Measurements from ENCODE around the gene MYOZ3.

The MYOZ3 gene

DNA sequence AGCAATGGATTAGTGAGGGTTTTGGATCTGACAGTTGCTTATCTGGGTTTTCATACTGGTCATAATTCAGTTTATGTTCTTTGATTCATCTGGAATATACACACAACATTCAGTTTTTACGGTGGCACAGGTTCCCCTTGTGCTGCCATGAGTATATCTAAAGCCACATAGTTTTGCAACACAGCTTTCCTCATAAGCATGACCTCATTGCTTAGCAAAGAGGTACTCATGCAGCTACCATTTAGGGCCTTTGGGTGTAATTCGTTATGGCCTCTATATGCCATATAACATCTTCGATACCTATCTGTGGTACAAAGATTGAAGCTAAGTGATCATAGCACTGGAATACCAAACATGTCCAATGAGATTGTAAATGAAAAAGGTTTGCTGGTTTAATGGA is 42.7 kb downstream of the MYOZ3 start:
- DNase-seq, result no peak

GRCh38 chr5:150706776-150707390 is 45.8 kb downstream of the MYOZ3 start:
- no peak for DNase-seq

DNA sequence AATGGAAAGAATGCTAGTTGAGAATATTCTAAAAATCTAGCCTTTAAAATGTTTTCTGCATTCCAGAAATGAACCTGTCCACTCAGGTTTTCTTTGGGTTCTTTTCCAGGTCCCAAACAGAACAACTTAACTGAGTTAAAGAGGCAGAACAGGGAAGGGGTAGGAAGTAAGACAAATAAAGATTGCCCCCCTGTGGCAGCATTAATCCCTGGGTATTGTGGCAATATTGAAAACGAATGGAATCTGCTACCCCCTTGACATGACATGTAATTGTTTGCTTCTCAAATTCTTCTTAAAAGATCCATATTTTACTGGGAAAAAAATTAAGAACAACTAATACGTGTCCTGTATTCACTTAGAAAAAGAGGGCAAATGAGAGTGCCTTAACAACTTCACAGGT is 49.1 kb downstream of the MYOZ3 start:
- no peak for DNase-seq

- no peak for DNase-seq
Observed at GRCh38 chr5:150723845-150724244, 62.8 kb downstream of the MYOZ3 start.

Data from activated CD4-positive, alpha-beta T cell treated with anti-CD3 and anti-CD28 coated beads for 48 hours (primary cell).